IMR-90 (cell line): ENCODE data around the gene PRKN. TPM values are rescaled to one million over a fixed set of nuclear protein-coding genes. Genes with fewer than 3 reads are reported as not detected.

ENCODE experiments used
- ATAC-seq: fragments of 200-7000 bp; cut with Tn5 transposase; 2 replicates; pipeline ENCODE4 v1.9.1; 2020; ENCODE audit warnings: low read depth, mild to moderate bottlenecking, moderate library complexity
- BruUV-seq: library from RNA; stranded (reverse); fragments of 400-500 nt; replicated peaks from 2 replicates; lab custom pipeline; 2021; lab: Mats Ljungman, UMichigan
- CTCF ChIA-PET: fragments of 300-600 bp; formaldehyde crosslinking; extraction: SDS; loops from one replicate; lab custom pipeline; 2021; ENCODE audit warnings: antibody characterized with exemption; lab: Yijun Ruan, JAX
- POLR2A ChIA-PET: fragments of 300-600 bp; sonication (Branson Sonifier 250); formaldehyde crosslinking; loops from one replicate; lab custom pipeline; 2022; ENCODE audit warnings: antibody characterized with exemption; ENCODE audit not compliant: unreplicated experiment; lab: Charles Lee
- DNase-seq: peaks from one replicate; pipeline ENCODE4 v3.0.0; 2013
- H2AFZ ChIP-seq: replicated peaks from 2 replicates; pipeline ENCODE3; 2013; ENCODE audit warnings: low read length, mild to moderate bottlenecking; ENCODE audit not compliant: poor library complexity
- H2AK5ac ChIP-seq: 2 replicates; pipeline ENCODE4 v1.6.1; 2013; ENCODE audit warnings: low read depth, low read length, inconsistent platforms
- H2AK9ac ChIP-seq: replicated peaks from 2 replicates; pipeline ENCODE3; 2013; ENCODE audit warnings: mild to moderate bottlenecking, low read depth, low read length, moderate library complexity; ENCODE audit not compliant: poor library complexity
- H2BK120ac ChIP-seq: 2 replicates; pipeline ENCODE4 v1.6.1; 2013; ENCODE audit warnings: low read depth, low read length, inconsistent platforms
- H2BK15ac ChIP-seq: 3 replicates; pipeline ENCODE4 v1.6.1; 2013; ENCODE audit warnings: low read depth, low read length, inconsistent platforms
- H2BK20ac ChIP-seq: 2 replicates; pipeline ENCODE4 v1.6.1; 2013; ENCODE audit warnings: low read depth, mild to moderate bottlenecking, inconsistent platforms, low read length, moderate library complexity
- H2BK5ac ChIP-seq: 2 replicates; pipeline ENCODE4 v1.6.1; 2013; ENCODE audit warnings: mild to moderate bottlenecking, low read depth, low read length, inconsistent platforms; ENCODE audit not compliant: poor library complexity, severe bottlenecking
- H3K14ac ChIP-seq: replicated peaks from 2 replicates; pipeline ENCODE4 v1.6.1; 2013; ENCODE audit warnings: low read depth, low read length, inconsistent platforms
- H3K18ac ChIP-seq: 2 replicates; pipeline ENCODE4 v1.6.1; 2013; ENCODE audit warnings: low read depth, low read length, control low read depth
- H3K23ac ChIP-seq: 2 replicates; pipeline ENCODE4 v1.6.1; 2013; ENCODE audit warnings: low read depth, low read length, inconsistent platforms
- H3K27ac ChIP-seq: 2 replicates; pipeline ENCODE4 v1.5.1; 2013; ENCODE audit warnings: mild to moderate bottlenecking, control low read depth, low read length; ENCODE audit not compliant: insufficient read depth
- H3K27me3 ChIP-seq: 2 replicates; pipeline ENCODE4 v1.6.1; 2013; ENCODE audit warnings: low read length; ENCODE audit not compliant: control insufficient read depth, insufficient read depth
- H3K36me3 ChIP-seq: 2 replicates; pipeline ENCODE4 v1.6.1; 2013; ENCODE audit warnings: low read length, mixed read lengths; ENCODE audit not compliant: control insufficient read depth, insufficient read depth
- H3K4ac ChIP-seq: 2 replicates; pipeline ENCODE4 v1.6.1; 2013; ENCODE audit warnings: low read depth, low read length, inconsistent platforms
- H3K4me1 ChIP-seq: 2 replicates; pipeline ENCODE4 v1.6.1; 2013; ENCODE audit warnings: low read length, mixed read lengths; ENCODE audit not compliant: control insufficient read depth, insufficient read depth
- H3K4me2 ChIP-seq: 2 replicates; pipeline ENCODE4 v1.6.1; 2013; ENCODE audit warnings: low read depth, mild to moderate bottlenecking, control low read depth, low read length, moderate library complexity
- H3K4me3 ChIP-seq: 2 replicates; pipeline ENCODE4 v1.5.1; 2013; ENCODE audit warnings: low read depth, mild to moderate bottlenecking, control low read depth, low read length, moderate library complexity; ENCODE audit not compliant: insufficient read depth
- H3K56ac ChIP-seq: 2 replicates; pipeline ENCODE4 v1.6.1; 2013; ENCODE audit warnings: low read length, inconsistent platforms; ENCODE audit not compliant: insufficient read depth; ENCODE audit errors: extremely low read depth
- H3K79me1 ChIP-seq, 2 experiments: 2 replicates each; pipeline ENCODE4 v1.6.1; 2013; ENCODE audit warnings: low read length in 2 of 2, inconsistent platforms in 1 of 2, low read depth in 1 of 2
- H3K9ac ChIP-seq: 2 replicates; pipeline ENCODE4 v1.6.1; 2013; ENCODE audit warnings: low read depth, low read length, control low read depth
- H3K9me1 ChIP-seq: 2 replicates; pipeline ENCODE4 v1.6.1; 2013; ENCODE audit warnings: low read length, inconsistent platforms; ENCODE audit not compliant: insufficient read depth
- H3K9me3 ChIP-seq: 2 replicates; pipeline ENCODE4 v1.6.1; 2013; ENCODE audit warnings: low read length; ENCODE audit not compliant: control insufficient read depth, insufficient read depth
- H4K20me1 ChIP-seq: 2 replicates; pipeline ENCODE4 v1.6.1; 2013; ENCODE audit warnings: low read length, inconsistent platforms; ENCODE audit not compliant: insufficient read depth
- H4K5ac ChIP-seq: 2 replicates; pipeline ENCODE4 v1.6.1; 2013; ENCODE audit warnings: mild to moderate bottlenecking, low read depth, low read length, control low read depth
- H4K8ac ChIP-seq, 2 experiments: 2 replicates each; pipeline ENCODE4 v1.6.1; 2013; ENCODE audit warnings: low read depth in 2 of 2, low read length in 2 of 2, control low read depth in 1 of 2, inconsistent platforms in 1 of 2
- H4K91ac ChIP-seq: 2 replicates; pipeline ENCODE4 v1.6.1; 2013; ENCODE audit warnings: low read depth, low read length, inconsistent platforms; ENCODE audit not compliant: insufficient read depth
- CHD1 ChIP-seq: IDR thresholded peaks from 2 replicates; pipeline ENCODE4 v1.6.1; 2012; ENCODE audit warnings: low read depth, low read length, improper control_type of control experiment
- CTCF ChIP-seq: conservative IDR thresholded peaks from 2 replicates; pipeline ENCODE4 v1.5.1; 2012; ENCODE audit warnings: mild to moderate bottlenecking, low read depth, low read length, improper control_type of control experiment
- FOS ChIP-seq: fragments of 150-350 bp; IDR thresholded peaks from 2 replicates; pipeline ENCODE4 v1.6.1; 2016; ENCODE audit warnings: low read depth, low read length
- MAFK ChIP-seq: IDR thresholded peaks from 2 replicates; pipeline ENCODE4 v1.6.1; 2012; ENCODE audit warnings: low read depth, low read length, improper control_type of control experiment
- MXI1 ChIP-seq: IDR thresholded peaks from 2 replicates; pipeline ENCODE4 v1.6.1; 2012; ENCODE audit warnings: low read depth, mild to moderate bottlenecking, low read length, moderate library complexity, borderline replicate concordance
- POLR2A ChIP-seq: IDR thresholded peaks from 2 replicates; pipeline ENCODE4 v1.6.1; 2012; ENCODE audit warnings: mild to moderate bottlenecking, low read depth, low read length
- SMC3 ChIP-seq: fragments of 150-350 bp; IDR thresholded peaks from 2 replicates; pipeline ENCODE4 v1.6.1; 2016; ENCODE audit warnings: low read depth, mild to moderate bottlenecking, antibody characterized with exemption, low read length, moderate library complexity
- WGBS, 2 experiments: methylation state at CpG; one replicate each; pipeline versions ENCODE4 v1.1.5 to v1.1.7; 2013; ENCODE audit warnings: missing lambda C conversion rate in 2 of 2; ENCODE audit not compliant: insufficient read length in 1 of 2; ENCODE audit errors: extremely low coverage in 2 of 2; 5-methylcytosine and 5-hydroxymethylcytosine counted together
- dilution Hi-C: fragments of 300-500 bp; cut with HindIII; formaldehyde crosslinking; loops from one replicate; pipeline ENCODE4 v1.14.3; 2018; ENCODE audit warnings: low sequenced_read_pairs; ENCODE audit not compliant: unreplicated experiment
- in situ Hi-C: fragments of 300-500 bp; cut with MboI; formaldehyde crosslinking; loops from 3 replicates; pipeline ENCODE4 v1.14.3; 2019; ENCODE audit warnings: low sequenced_read_pairs, inconsistent platforms, mixed read lengths
- intact Hi-C: fragments of 100-400 bp; cut with micrococcal nuclease; formaldehyde crosslinking; loops from 2 replicates; pipeline ENCODE4 v1.10.0; 2022
- polyA plus RNA-seq, 3 experiments: library from polyadenylated mRNA; depleted of rRNA; stranded (reverse); fragments of >200 nt; gene quantifications; 2 replicates each; pipeline ENCODE4 v1.2.3, GENCODE V29; 2012; ENCODE audit warnings: low replicate concordance in 1 of 3
- total RNA-seq: library from RNA; depleted of rRNA; stranded (reverse); fragments of >200 nt; gene quantifications from 2 replicates; pipeline ENCODE4 v1.2.3, GENCODE V29; 2012
- TF ChIP-seq, protein P1 (sequence below): fragments of 150-350 bp; IDR thresholded peaks from 2 replicates; pipeline ENCODE4 v1.6.1; 2016; ENCODE audit warnings: low read depth, mild to moderate bottlenecking, low read length, moderate library complexity, borderline replicate concordance

The PRKN gene
- total and polyA plus RNA-seq, 2 of the 4 experiments (the other 2 are of a cell fraction) = 0.15 to 0.18 TPM

- Histone ChIP-seq H3K9ac (no peak overlapping the region), H3K27me3 (no peaks in the 10 kb centered on the region; the same call in 1 of the 2 replicates), H3K36me3 (no peaks in the 10 kb centered on the region), H3K56ac (no peak overlapping the region), H3K4me1 (no peaks in the 10 kb centered on the region), H2AK5ac (no peak overlapping the region), H3K4ac (no peak overlapping the region), H4K20me1 (no peaks in the 10 kb centered on the region), H3K23ac (no peak overlapping the region), H4K91ac (no peak overlapping the region), H3K4me2 (no peak overlapping the region), H3K4me3 (no peak overlapping the region), H4K5ac (no peak overlapping the region), H3K18ac (no peak overlapping the region), H2BK20ac (no peak overlapping the region), H3K9me1 (no peaks in the 10 kb centered on the region), H4K8ac (no peak overlapping the region), H3K79me1 (no peaks in the 10 kb centered on the region), H2AK9ac (no peak overlapping the region), H2BK15ac (no peak overlapping the region), H2BK120ac (no peak overlapping the region), H3K14ac (no peak overlapping the region), H3K27ac (no peak overlapping the region), H3K9me3 (peaks cover 5% of the 10 kb centered on the region; the same call in 1 of the 2 replicates), H2AFZ (no peak overlapping the region), H2BK5ac (no peak overlapping the region)
- ATAC-seq (no peak), DNase-seq (no peak)
- intact Hi-C loops = no loop called here
- BruUV-seq = no TSS peak
- TF ChIP-seq SMC3 = no peak
- TF ChIP-seq MAFK = no peak
- no peak for TF ChIP-seq CTCF
- no peak for TF ChIP-seq MXI1
- no peak for TF ChIP-seq FOS
- TF ChIP-seq, protein P1, sequence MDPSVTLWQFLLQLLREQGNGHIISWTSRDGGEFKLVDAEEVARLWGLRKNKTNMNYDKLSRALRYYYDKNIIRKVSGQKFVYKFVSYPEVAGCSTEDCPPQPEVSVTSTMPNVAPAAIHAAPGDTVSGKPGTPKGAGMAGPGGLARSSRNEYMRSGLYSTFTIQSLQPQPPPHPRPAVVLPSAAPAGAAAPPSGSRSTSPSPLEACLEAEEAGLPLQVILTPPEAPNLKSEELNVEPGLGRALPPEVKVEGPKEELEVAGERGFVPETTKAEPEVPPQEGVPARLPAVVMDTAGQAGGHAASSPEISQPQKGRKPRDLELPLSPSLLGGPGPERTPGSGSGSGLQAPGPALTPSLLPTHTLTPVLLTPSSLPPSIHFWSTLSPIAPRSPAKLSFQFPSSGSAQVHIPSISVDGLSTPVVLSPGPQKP = no peak
- TF ChIP-seq POLR2A = no peak
- no peak for TF ChIP-seq CHD1
- ChIA-PET POLR2A (no interaction called here), CTCF (interaction anchor here (3.5 kb wide), 1 partner anchor 22 kb away, joined by 12 read pairs; no protein-coding TSS in a partner anchor)
- dilution Hi-C loops = no loop called here
- WGBS, 2 experiments = no CpG with 5 or more reads among the region's 6 CpGs
- in situ Hi-C loops = no loop called here
These were observed 1331.0 kb downstream of the PRKN start for GRCh38 chr6:161396539-161396938.
